ENCODE data around the gene NRCAM. TPM values are rescaled to one million over a fixed set of nuclear protein-coding genes. Genes with fewer than 3 reads are reported as not detected.

The NRCAM gene
- polyA plus RNA-seq, 3 donors, result not detected

- H3K27me3 ChIP-seq (ENCODE audit: control insufficient read depth in 2 of 2, insufficient read depth in 2 of 2, low read length in 2 of 2), result no peaks in the 10 kb centered on the region
- no peak overlapping the region for H2AFZ ChIP-seq (ENCODE audit: insufficient read depth, low read depth, low read length, poor library complexity, severe bottlenecking)
- no peaks in the 10 kb centered on the region for H3K9me3 ChIP-seq (replicated peaks in 1 of 2; ENCODE audit: control insufficient read depth in 1 of 2, insufficient read depth in 1 of 2, low read length in 2 of 2)
- H3K36me3 ChIP-seq (replicated peaks in 1 of 2; ENCODE audit: control insufficient read depth in 1 of 2, insufficient read depth in 2 of 2, low read length in 2 of 2), result no peaks in the 10 kb centered on the region
- H4K20me1 ChIP-seq (ENCODE audit: insufficient read depth, low read length), result no peaks in the 10 kb centered on the region
- no peak overlapping the region for H3K4me3 ChIP-seq (replicated peaks in 1 of 3; ENCODE audit: low read depth in 2 of 3, low read length in 3 of 3)
- H3K4me1 ChIP-seq (ENCODE audit: control insufficient read depth in 1 of 2, insufficient read depth in 2 of 2, low read length in 2 of 2), result no peaks in the 10 kb centered on the region
- no peak overlapping the region for H3K27ac Mint-ChIP-seq
- H3K27ac ChIP-seq (ENCODE audit: low read depth in 1 of 2, low read length in 2 of 2), result no peak overlapping the region
- DNase-seq, result no peak
- H3K9ac ChIP-seq (ENCODE audit: insufficient read depth, low read length, poor library complexity, severe bottlenecking), result no peak overlapping the region
- intact Hi-C loops (cut with micrococcal nuclease), result no loop called here
- H3K27me3 Mint-ChIP-seq (ENCODE audit: low read depth in 3 of 3), result peaks cover 2 to 4% (median 3%) of the 10 kb centered on the region in 3 donors
- H3K9me3 Mint-ChIP-seq, result peaks cover 0 to 3% (median 2%) of the 10 kb centered on the region in 7 donors
- no peaks in the 10 kb centered on the region for H3K36me3 Mint-ChIP-seq
- no peaks in the 10 kb centered on the region for H3K4me1 Mint-ChIP-seq
- no peak for TF ChIP-seq CTCF (IDR thresholded peaks at IDR 0.05)
- no peak overlapping the region for H3K4me2 ChIP-seq (replicated peaks; ENCODE audit: extremely low read depth, low read length, poor library complexity, severe bottlenecking)
- no peak overlapping the region for H3K4me3 Mint-ChIP-seq
- WGBS (ENCODE audit: insufficient coverage), result no CpG with 5 or more reads among the region's 9 CpGs
- no peaks in the 10 kb centered on the region for H3K79me2 ChIP-seq (ENCODE audit: insufficient read depth, low read length)
Observed at GRCh38 chr7:108286290-108286904, 169.8 kb downstream of the NRCAM start.

DNA sequence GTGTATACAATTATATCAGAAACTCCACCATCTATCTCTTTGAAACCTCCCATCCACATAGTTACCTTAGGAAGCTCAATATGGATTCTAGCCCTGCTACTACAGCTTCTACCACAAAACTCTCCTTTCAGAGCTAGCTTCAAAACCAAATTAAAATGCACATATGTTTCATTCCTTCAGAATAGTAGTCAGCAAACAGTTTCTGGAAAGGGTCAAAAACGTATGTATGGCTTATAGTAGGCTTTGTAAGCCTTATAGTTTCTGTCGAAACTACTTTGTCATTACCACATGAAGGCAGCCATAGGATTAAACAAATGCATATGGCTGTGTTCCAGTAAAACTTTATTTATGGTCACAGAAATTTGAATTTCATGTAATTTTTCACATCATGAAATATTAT, 170.5 kb downstream of the NRCAM start:
- Histone ChIP-seq H3K79me2 (ENCODE audit: insufficient read depth, low read length) (no peaks in the 10 kb centered on the region), H3K4me3 (replicated peaks in 1 of 3; ENCODE audit: low read depth in 2 of 3, low read length in 3 of 3) (no peak overlapping the region), H4K20me1 (ENCODE audit: insufficient read depth, low read length) (no peaks in the 10 kb centered on the region), H3K4me2 (replicated peaks; ENCODE audit: extremely low read depth, low read length, poor library complexity, severe bottlenecking) (no peak overlapping the region), H3K27ac (ENCODE audit: low read depth in 1 of 2, low read length in 2 of 2) (no peak overlapping the region), H3K27me3 (ENCODE audit: control insufficient read depth in 2 of 2, insufficient read depth in 2 of 2, low read length in 2 of 2) (no peaks in the 10 kb centered on the region), H2AFZ (ENCODE audit: insufficient read depth, low read depth, low read length, poor library complexity, severe bottlenecking) (no peak overlapping the region), H3K4me1 (ENCODE audit: control insufficient read depth in 1 of 2, insufficient read depth in 2 of 2, low read length in 2 of 2) (no peaks in the 10 kb centered on the region), H3K36me3 (replicated peaks in 1 of 2; ENCODE audit: control insufficient read depth in 1 of 2, insufficient read depth in 2 of 2, low read length in 2 of 2) (no peaks in the 10 kb centered on the region), H3K9me3 (replicated peaks in 1 of 2; ENCODE audit: control insufficient read depth in 1 of 2, insufficient read depth in 1 of 2, low read length in 2 of 2) (no peaks in the 10 kb centered on the region), H3K9ac (ENCODE audit: insufficient read depth, low read length, poor library complexity, severe bottlenecking) (no peak overlapping the region)
- H3K9me3 Mint-ChIP-seq, result peaks cover 0 to 3% (median 2%) of the 10 kb centered on the region in 7 donors
- no peak for DNase-seq
- H3K36me3 Mint-ChIP-seq, result no peaks in the 10 kb centered on the region
- peak overlapping the region in 1 of 2 donors; percentile 3 for H3K4me3 Mint-ChIP-seq
- no CpG with 5 or more reads among the region's 2 CpGs for WGBS (ENCODE audit: insufficient coverage)
- intact Hi-C loops (cut with micrococcal nuclease), result no loop called here
- peaks cover 3 to 4% (median 4%) of the 10 kb centered on the region in 3 donors for H3K27me3 Mint-ChIP-seq (ENCODE audit: low read depth in 3 of 3)
- H3K4me1 Mint-ChIP-seq, result no peaks in the 10 kb centered on the region
- no peak overlapping the region for H3K27ac Mint-ChIP-seq
- no peak for TF ChIP-seq CTCF (IDR thresholded peaks at IDR 0.05)

Measured in CD14-positive monocyte (primary cell).